Stimulated activated CD8-positive, alpha-beta memory T cell treated with anti-CD3 and anti-CD28 coated beads, Interleukin-2, amount 100 ng/mL, for 1 hour (primary cell): ENCODE data around the gene OPCML.

Source experiments
- DNase-seq, 2 donors: peaks; one replicate each; pipeline ENCODE4 v3.0.0-alpha.2; 2020; ENCODE audit warnings: low read depth in 2 of 2

OPCML gene

DNA sequence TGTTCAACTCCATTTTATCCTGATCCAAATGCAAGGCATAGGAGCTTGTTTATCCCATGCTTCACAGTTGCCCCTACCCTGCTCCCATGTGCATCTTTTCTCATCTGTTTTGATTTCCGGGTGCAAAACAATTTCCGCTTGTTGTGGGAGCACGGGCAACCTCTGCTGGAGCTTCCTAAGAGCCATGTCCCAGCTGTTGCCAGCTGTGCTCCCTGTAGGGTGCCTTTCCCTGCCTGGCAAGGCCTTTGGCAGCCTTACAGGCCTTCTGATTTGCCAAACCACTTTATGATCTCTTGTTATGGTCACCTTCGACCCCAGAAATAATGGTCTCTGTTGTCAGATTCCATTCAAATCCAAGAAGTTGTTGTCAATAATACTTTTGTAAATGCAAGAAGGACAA lies 1038.5 kb downstream of the OPCML start:
- DNase-seq = no peak

DNA sequence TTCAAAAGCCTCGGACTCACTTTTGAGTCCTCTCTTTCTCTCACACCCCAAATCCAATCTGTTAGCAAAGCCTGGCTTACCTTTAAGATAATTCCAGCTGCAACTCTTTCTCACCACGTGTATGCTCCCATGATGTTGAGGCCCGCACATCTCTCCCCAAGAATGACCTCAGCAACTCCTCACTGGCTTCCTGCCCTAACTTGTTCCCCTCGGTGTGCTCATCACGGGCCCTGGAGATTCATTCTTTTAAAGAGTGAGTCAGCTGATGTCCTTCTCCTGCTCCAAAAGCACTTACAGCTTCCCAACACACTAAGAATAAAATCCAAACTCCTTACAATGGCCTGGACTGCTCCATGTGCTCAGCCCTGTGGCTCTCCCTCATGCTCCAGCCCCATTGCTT lies 1041.3 kb downstream of the OPCML start:
- DNase-seq = no peak

DNA sequence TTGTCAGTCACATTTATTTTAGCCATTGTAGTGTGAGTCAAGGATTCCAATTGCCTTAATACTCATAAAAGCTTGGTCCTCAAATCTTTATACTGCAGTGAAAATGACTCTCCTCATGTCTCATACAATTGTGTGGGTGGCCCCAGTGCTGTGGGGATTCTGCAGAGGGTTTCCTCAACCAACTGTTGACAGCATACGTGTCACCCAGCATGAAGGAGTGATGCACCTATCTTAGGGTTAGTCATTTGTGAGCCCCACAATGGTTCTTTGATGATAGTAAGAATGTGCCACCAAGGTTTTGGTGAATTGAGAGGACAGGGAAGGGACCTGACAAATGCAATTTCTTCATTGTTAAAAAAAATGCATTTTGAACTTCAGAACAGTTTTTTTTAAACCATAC lies 1046.2 kb downstream of the OPCML start:
- no peak for DNase-seq

DNA sequence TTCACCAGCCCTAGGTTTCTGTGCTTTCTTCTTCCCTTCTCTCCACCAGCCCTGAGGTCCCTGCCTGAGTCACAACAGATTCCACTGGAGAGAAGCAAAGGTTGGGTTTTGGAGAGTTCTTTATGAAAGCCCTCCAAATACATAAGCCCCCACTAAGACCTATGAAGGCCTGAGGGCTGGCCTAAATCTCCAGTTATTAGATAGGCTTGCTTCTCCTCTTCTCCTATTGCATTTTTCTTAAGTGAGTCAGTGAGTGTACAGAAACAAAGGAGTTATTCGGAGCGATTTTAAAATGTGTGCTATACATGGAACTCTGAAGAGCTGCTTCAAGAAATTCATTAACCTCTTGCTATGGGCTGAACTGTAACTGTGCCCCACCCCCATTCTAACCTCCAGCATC lies 1057.3 kb downstream of the OPCML start:
- no peak for DNase-seq

- no peak for DNase-seq
Measured at GRCh38 chr11:132472411-132473172, 1059.7 kb downstream of the OPCML start.

- DNase-seq = no peak
Measured at GRCh38 chr11:132471466-132471865, 1060.8 kb downstream of the OPCML start.

GRCh38 chr11:132466983-132467382 lies 1065.3 kb downstream of the OPCML start:
- DNase-seq = no peak

- no peak for DNase-seq
Measured at GRCh38 chr11:132464939-132465338, 1067.4 kb downstream of the OPCML start.

DNA sequence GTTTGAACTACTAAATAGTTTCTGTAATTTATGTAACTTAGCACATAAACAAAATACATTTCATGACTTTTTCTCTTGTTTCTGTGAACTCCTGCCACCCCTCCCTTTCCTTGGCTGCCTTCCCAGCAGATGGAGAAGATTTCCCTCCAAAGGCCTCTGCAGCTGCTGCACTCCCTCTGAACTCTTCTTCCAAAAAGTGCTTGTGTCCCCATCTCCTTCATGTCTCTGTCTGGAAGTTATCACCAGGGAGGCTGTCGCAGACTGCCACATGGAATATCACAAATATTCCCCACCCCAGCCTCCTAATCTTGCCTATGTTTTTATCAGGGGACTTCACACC lies 1068.3 kb downstream of the OPCML start:
- no peak for DNase-seq

DNA sequence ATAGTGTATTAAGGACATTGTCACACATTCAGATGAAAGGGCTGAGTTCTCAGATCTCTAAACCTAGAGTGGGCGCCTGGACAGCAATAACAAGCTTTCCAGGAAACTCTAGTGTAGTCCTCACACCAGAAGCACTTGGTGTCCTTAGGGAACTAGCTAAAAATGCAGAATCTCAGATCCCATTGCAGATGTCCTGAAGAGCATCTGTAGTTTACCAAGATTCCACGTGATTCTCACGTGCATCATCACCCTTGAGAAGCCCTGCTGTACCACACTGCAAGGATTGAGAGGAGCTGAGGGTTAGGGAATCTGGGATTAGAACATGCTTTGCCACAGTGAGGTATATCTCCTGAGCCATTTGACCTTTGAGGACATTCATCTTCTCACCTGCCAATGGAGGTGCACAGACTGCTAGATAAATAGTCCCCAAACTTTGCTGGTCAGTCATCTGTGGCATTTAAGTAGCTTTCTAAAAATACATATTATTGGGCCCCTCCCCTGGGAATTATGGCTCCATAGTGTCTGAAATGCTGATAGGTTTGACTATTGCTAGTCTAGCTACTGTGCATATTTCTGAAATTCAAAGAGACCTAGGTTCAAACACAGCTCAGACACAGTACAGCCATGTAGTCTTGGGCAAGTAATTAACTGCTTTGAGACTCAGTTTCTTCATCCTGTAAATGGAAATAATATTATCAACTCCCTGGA lies 1068.9 kb downstream of the OPCML start:
- DNase-seq = no peak

GRCh38 chr11:132459736-132460135 lies 1072.6 kb downstream of the OPCML start:
- no peak for DNase-seq

DNA sequence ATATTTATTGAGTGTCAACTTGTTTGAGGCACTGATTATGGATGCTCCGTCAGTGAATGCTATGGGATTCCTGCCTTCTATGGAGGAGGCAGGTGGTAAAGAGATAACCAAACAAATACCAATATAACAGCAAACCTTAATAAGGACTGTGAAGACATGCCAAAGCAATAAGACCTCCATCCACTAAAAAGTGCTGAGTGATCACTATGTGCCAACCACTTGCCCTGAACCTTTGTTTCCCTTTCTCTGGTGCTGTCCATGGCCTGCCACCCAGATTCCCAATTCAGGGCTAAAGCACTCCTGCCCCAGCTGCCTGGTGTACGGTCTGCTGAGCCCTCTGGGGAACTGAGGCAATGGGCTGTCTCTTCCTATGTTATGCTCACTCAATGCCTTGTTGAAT lies 1074.9 kb downstream of the OPCML start:
- no peak for DNase-seq

GRCh38 chr11:132456751-132457328 lies 1075.5 kb downstream of the OPCML start:
- DNase-seq = no peak

GRCh38 chr11:132455044-132455443 lies 1077.3 kb downstream of the OPCML start:
- no peak for DNase-seq

DNA sequence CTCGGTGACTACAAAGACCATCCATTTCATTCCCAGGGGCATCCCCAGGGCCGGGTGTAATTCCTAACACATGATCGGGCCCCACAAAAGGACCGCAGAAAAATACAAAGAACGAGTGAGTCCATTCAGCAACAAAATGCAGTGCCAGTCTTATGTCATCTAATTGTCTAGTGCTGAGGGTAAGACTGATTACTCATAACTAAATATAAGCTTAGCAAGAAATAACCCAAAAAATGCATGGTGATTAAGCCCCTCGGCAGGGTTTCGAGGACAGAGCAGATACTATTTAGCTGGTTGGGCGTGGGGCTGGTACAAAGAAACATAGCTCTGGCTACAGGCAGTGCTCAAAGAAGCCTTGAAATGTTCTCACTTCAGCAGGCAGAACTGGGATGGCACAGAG lies 1078.9 kb downstream of the OPCML start:
- DNase-seq = no peak

DNA sequence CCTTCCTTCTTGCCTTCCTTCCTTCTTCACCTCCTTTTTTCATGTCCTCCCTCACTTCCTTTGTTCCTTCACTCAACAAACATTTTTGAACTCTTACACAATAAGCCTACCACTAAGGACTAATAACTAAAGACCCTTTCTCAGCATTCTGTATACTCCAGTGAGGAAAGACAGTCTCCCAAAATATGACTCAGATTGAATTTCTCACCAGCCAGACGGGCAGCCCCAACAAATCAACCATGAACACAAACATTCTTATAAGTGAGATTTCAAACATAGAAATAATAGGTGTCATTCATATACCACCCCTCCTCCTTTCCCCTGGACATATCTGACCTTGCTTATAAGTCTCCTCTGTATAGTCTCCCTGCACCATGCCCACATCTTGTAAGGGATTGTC lies 1079.7 kb downstream of the OPCML start:
- no peak for DNase-seq

DNA sequence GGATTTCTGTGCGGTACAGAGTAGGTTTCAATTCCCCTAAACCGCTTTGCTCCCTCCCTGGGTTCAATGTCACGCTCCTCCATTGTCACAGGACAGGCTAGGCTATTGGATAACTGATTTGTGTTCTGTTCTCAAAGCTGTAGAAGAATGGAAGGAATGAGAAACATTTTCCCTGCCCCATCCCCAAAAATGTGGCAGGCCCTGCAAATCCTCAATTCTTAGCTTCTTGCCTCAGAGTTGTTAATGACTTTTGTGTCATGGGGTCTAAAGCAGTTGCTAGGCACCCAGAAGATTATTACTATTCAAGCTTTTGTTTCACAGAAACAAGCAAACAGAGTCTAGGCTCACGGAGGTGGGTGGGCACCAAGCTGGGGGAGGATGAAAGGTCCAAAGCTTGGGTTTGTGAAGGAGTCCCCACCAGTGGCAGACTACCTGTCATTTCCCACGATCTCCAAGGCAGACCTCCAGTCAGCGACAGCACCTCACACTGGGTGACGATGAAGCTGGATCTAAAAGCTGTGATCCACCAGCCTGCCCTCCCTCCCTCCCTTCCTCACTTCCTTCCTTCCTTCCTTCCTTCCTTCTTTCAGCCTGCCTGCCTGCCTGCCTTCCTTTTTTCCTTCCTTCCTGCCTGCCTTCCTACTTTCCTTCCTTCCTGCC lies 1080.2 kb downstream of the OPCML start:
- no peak for DNase-seq

- DNase-seq = no peak
Measured at GRCh38 chr11:132450631-132451030, 1081.7 kb downstream of the OPCML start.

DNA sequence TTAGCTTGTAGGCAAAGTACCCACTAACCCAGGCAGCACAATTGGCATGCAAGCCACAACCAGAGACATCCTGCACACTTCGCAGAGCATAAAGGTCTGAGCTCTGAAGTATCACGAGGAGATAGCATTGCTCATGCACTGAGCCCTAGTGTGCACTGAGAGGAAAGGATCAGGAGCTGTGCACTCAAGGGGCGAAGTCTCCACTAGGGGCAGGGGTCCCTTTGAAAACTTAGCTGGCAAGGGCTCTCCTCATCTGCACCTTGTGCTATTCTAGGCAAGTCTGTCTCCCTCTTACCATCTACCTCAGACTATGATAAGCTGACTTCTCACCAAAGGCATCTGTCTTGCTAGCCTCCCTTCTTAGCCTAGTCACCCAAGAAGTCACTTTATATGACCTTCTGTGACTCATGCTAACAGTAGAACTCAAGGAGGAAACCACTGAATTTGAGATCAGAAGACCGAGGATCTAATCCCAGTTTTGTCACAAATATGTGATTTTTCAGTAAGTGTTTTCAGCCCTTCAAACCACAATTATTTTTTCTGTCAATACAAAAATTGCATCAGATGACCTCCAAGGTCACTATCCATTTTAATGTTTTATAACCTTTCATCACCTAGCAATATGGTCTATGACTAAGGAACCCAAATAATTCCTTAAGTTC lies 1083.8 kb downstream of the OPCML start:
- no peak for DNase-seq

DNA sequence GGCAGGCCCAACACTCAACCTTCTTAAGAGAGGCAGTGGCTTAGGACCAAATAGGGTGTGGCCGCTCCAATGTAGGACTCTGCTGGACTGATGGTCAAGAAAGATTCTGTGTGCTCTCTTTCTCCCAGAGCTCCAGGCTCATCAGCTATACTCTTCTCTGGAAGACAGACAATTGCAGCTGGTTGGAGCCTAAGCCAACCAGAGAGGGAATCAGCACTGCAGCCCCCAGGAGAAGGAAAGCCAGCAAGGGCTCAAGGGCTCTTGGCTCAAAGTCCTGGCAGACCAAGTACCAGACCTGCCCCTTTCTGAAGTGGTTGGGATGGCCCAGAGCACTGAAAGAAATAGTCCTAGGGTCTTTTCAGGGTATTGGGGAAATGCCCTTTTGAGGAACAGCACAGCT lies 1084.5 kb downstream of the OPCML start:
- DNase-seq = no peak

GRCh38 chr11:132445859-132446291 lies 1086.4 kb downstream of the OPCML start:
- no peak for DNase-seq

DNA sequence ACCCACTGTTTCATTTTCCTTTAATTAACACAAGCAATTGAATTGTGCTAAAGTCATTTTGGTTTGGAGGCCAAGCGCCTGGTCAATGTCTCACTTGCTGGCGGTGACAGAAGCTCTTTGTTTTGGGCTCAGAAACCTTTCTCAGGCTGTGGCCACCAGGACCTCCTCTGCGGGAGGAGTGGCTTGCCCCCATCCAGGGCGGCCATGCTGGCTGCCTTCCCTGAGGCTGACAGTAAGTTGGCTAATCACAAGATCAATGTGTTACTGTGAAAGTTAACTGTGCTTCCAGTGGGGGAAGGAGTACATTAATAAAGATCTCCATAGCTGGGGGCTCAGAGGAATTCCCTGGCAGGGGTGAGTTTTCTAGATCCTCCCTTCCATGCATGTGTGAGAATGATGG lies 1087.4 kb downstream of the OPCML start:
- no peak for DNase-seq
